Measurements from ENCODE around the gene TMTC1. TPM values are rescaled to one million over a fixed set of nuclear protein-coding genes. Genes with fewer than 3 reads are reported as not detected.

TMTC1 gene
- total RNA-seq, 2 experiments from 2014 or later = not detected

GRCh38 chr12:29695800-29696199 is 87.9 kb downstream of the TMTC1 start:
- Mint-ChIP-seq H3K4me1 (ENCODE audit: low read depth) (no peaks in the 10 kb centered on the region), H3K27ac (no peak overlapping the region), H3K36me3 (ENCODE audit: low read depth) (no peaks in the 10 kb centered on the region), H3K9me3 (ENCODE audit: insufficient read depth) (no peaks in the 10 kb centered on the region), H3K4me3 (no peak overlapping the region), H3K27me3 (ENCODE audit: low read depth) (no peaks in the 10 kb centered on the region)
- ATAC-seq (no peak), DNase-seq (no peak)
- CTCF ChIA-PET = no interaction called here
- POLR2A ChIA-PET = no interaction called here

DNA sequence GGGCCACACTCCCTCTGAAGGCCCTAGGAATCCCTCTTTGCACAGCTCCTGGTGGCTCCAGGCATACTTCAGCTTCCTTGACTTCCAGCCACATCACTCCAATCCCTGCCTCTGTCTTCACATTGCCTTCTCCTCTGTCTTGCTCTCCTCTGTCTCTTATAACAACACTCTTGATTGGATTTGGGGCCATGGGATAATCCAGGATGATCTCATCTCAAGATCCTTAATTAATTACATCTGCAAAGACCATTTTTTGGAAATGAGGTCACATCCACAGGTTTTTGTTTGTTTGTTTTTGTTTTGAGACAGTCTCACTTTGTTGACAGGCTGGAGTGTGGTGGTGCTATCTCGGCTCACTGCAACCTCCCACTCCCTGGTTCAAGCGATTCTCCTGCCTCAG is 88.7 kb downstream of the TMTC1 start:
- ATAC-seq (no peak), DNase-seq (no peak)
- ChIA-PET POLR2A (no interaction called here), CTCF (no interaction called here)
- Mint-ChIP-seq H3K36me3 (ENCODE audit: low read depth) (no peaks in the 10 kb centered on the region), H3K9me3 (ENCODE audit: insufficient read depth) (no peaks in the 10 kb centered on the region), H3K27ac (no peak overlapping the region), H3K4me1 (ENCODE audit: low read depth) (no peaks in the 10 kb centered on the region), H3K27me3 (ENCODE audit: low read depth) (no peaks in the 10 kb centered on the region), H3K4me3 (no peak overlapping the region)

GRCh38 chr12:29694002-29694401 is 89.7 kb downstream of the TMTC1 start:
- H3K27me3 Mint-ChIP-seq (ENCODE audit: low read depth) = no peaks in the 10 kb centered on the region
- CTCF ChIA-PET = no interaction called here
- DNase-seq = no peak
- no peak overlapping the region for H3K4me3 Mint-ChIP-seq
- H3K4me1 Mint-ChIP-seq (ENCODE audit: low read depth) = no peaks in the 10 kb centered on the region
- no peak overlapping the region for H3K27ac Mint-ChIP-seq
- no peaks in the 10 kb centered on the region for H3K36me3 Mint-ChIP-seq (ENCODE audit: low read depth)
- POLR2A ChIA-PET = no interaction called here
- H3K9me3 Mint-ChIP-seq (ENCODE audit: insufficient read depth) = no peaks in the 10 kb centered on the region
- no peak for ATAC-seq

DNA sequence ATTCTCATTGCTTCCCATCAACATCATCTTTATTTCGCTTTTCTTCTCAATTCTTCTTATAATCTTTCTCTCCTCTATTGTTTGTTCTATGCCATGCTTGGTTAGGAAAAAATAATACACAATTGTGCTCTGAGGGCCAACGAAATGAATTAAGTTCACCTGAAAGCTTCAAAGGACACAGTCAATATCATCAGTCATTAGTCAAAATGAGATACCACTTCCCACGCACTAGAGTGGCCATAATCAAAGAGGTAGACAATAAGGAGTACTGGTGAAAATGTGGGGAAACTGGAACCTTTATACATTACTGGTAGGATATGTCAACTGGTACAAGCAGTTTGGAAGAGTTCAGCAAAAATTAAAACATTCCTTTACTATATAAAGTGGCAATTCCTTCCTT is 91.5 kb downstream of the TMTC1 start:
- Mint-ChIP-seq H3K9me3 (ENCODE audit: insufficient read depth) (no peaks in the 10 kb centered on the region), H3K27ac (no peak overlapping the region), H3K4me1 (ENCODE audit: low read depth) (no peaks in the 10 kb centered on the region), H3K4me3 (no peak overlapping the region), H3K27me3 (ENCODE audit: low read depth) (no peaks in the 10 kb centered on the region), H3K36me3 (ENCODE audit: low read depth) (no peaks in the 10 kb centered on the region)
- ChIA-PET POLR2A (no interaction called here), CTCF (no interaction called here)
- DNase-seq = no peak
- no peak for ATAC-seq

DNA sequence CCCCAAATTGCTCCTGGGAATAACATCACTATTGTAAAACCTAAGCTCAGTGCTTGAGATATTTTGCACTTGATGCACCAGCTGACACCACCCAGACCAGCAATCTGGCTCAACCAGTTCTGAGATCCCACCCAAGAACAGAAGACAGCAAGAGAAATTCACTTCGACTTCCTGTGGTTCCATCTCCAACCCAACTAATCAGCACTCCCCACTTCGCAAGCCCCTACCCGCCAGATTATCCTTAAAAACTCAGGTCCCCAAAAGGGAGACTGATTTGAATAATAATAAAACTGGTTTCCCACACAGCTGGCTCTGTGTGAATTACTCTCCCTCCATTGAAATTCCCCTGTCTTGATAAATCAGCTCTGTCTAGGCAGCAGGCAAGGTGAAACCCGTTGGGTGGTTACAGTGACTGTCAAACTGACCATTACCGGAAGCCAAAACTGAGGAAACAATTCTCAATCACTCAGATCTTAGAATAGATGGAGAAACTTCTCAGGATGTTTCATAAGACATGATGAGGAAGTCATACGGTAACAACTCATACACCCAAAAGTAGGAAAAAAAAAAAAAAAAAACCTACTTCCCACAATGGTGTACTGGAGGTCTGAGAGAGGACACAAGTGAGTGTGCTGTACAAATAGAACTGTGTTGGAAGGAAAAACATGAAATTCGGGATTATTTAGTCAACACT is 92.4 kb downstream of the TMTC1 start:
- Mint-ChIP-seq H3K27me3 (ENCODE audit: low read depth) (no peaks in the 10 kb centered on the region), H3K4me1 (ENCODE audit: low read depth) (no peaks in the 10 kb centered on the region), H3K4me3 (no peak overlapping the region), H3K27ac (no peak overlapping the region), H3K9me3 (ENCODE audit: insufficient read depth) (no peaks in the 10 kb centered on the region), H3K36me3 (ENCODE audit: low read depth) (no peaks in the 10 kb centered on the region)
- ChIA-PET CTCF (no interaction called here), POLR2A (no interaction called here)
- DNase-seq (no peak), ATAC-seq (no peak)

DNA sequence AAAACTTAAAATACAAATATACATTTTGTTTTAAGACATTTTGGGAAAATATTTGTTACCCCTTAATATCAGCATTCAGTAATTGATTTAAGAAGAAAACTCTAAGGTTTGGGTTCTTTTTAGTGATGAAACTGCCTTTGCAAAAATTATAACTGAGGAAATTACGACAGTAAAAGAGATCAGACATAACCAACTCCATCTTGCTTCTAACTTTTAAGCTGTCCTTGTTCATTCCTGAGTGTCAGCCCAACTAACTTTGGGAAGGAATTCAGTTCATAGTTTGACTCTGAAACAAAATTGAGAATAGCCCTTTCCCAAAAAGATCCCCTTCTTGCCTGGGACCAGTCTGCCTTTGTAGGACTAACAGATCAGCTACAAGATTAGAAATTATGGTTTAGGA is 93.0 kb downstream of the TMTC1 start:
- ChIA-PET CTCF (no interaction called here), POLR2A (no interaction called here)
- H3K27ac Mint-ChIP-seq = no peak overlapping the region
- no peak overlapping the region for H3K4me3 Mint-ChIP-seq
- H3K4me1 Mint-ChIP-seq (ENCODE audit: low read depth) = no peaks in the 10 kb centered on the region
- H3K9me3 Mint-ChIP-seq (ENCODE audit: insufficient read depth) = no peaks in the 10 kb centered on the region
- no peaks in the 10 kb centered on the region for H3K36me3 Mint-ChIP-seq (ENCODE audit: low read depth)
- DNase-seq = no peak
- ATAC-seq = no peak
- no peaks in the 10 kb centered on the region for H3K27me3 Mint-ChIP-seq (ENCODE audit: low read depth)

GRCh38 chr12:29688914-29689313 is 94.8 kb downstream of the TMTC1 start:
- H3K36me3 Mint-ChIP-seq (ENCODE audit: low read depth) = no peaks in the 10 kb centered on the region
- H3K4me1 Mint-ChIP-seq (ENCODE audit: low read depth) = no peaks in the 10 kb centered on the region
- no peaks in the 10 kb centered on the region for H3K9me3 Mint-ChIP-seq (ENCODE audit: insufficient read depth)
- no peaks in the 10 kb centered on the region for H3K27me3 Mint-ChIP-seq (ENCODE audit: low read depth)
- POLR2A ChIA-PET = no interaction called here
- DNase-seq (no peak), ATAC-seq (no peak)
- H3K4me3 Mint-ChIP-seq = no peak overlapping the region
- H3K27ac Mint-ChIP-seq = no peak overlapping the region
- CTCF ChIA-PET = no interaction called here

DNA sequence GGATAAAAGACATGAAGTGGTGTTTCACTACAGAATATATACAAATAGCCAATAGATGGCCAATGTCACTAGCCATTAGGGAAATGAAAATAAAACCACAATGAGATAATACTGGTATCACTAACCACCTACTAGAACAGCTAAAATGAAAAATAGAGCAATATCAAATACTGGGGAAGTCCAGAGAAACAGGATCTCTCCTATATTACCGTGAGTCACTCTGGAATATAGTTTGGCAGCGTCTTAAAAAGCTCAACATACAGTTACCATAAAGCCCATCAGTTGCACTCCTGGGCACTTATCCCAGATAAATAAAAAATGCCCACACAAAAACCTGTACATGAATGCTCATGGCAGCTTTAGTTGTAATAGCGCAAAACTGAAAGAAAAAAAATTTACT is 101.7 kb downstream of the TMTC1 start:
- ATAC-seq (no peak), DNase-seq (no peak)
- CTCF ChIA-PET = no interaction called here
- Mint-ChIP-seq H3K4me1 (ENCODE audit: low read depth) (no peaks in the 10 kb centered on the region), H3K27me3 (ENCODE audit: low read depth) (no peaks in the 10 kb centered on the region), H3K4me3 (no peak overlapping the region), H3K36me3 (ENCODE audit: low read depth) (no peaks in the 10 kb centered on the region), H3K9me3 (ENCODE audit: insufficient read depth) (no peaks in the 10 kb centered on the region), H3K27ac (no peak overlapping the region)
- POLR2A ChIA-PET = no interaction called here

- Mint-ChIP-seq H3K4me1 (ENCODE audit: low read depth) (no peaks in the 10 kb centered on the region), H3K36me3 (ENCODE audit: low read depth) (no peaks in the 10 kb centered on the region), H3K4me3 (no peak overlapping the region), H3K9me3 (ENCODE audit: insufficient read depth) (no peaks in the 10 kb centered on the region), H3K27ac (no peak overlapping the region), H3K27me3 (ENCODE audit: low read depth) (no peaks in the 10 kb centered on the region)
- ChIA-PET POLR2A (no interaction called here), CTCF (no interaction called here)
- no peak for DNase-seq
- no peak for ATAC-seq
These were observed 102.4 kb downstream of the TMTC1 start for GRCh38 chr12:29681370-29681769.

- ATAC-seq = no peak
- no peaks in the 10 kb centered on the region for H3K27me3 Mint-ChIP-seq (ENCODE audit: low read depth)
- ChIA-PET POLR2A (no interaction called here), CTCF (no interaction called here)
- H3K27ac Mint-ChIP-seq = no peak overlapping the region
- DNase-seq = no peak
- no peaks in the 10 kb centered on the region for H3K4me1 Mint-ChIP-seq (ENCODE audit: low read depth)
- no peaks in the 10 kb centered on the region for H3K9me3 Mint-ChIP-seq (ENCODE audit: insufficient read depth)
- H3K4me3 Mint-ChIP-seq = no peak overlapping the region
- no peaks in the 10 kb centered on the region for H3K36me3 Mint-ChIP-seq (ENCODE audit: low read depth)
These were observed 107.1 kb downstream of the TMTC1 start for GRCh38 chr12:29676676-29677075.

DNA sequence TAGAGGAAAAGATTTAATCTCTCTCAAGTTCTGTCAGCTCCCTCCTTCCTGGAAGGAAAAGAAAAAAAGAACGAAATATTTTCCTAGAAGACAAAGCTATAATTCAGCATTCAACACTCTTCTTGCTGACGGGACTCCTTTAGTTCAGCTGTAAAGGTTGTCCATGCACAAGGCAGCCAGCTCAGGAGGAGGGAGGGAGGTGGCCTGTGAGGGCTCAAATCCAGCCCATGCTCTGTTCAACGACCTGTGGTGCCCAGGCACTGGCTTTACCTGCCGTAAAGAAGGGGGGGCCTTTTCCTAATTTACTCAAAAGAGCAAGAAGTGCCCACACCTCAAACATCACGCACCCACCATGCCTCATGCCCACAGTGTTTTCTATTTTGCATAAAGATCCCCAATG is 109.3 kb downstream of the TMTC1 start:
- Mint-ChIP-seq H3K9me3 (ENCODE audit: insufficient read depth) (no peaks in the 10 kb centered on the region), H3K36me3 (ENCODE audit: low read depth) (no peaks in the 10 kb centered on the region), H3K27me3 (ENCODE audit: low read depth) (no peaks in the 10 kb centered on the region), H3K4me3 (no peak overlapping the region), H3K27ac (no peak overlapping the region), H3K4me1 (ENCODE audit: low read depth) (no peaks in the 10 kb centered on the region)
- DNase-seq (no peak), ATAC-seq (no peak)
- POLR2A ChIA-PET = no interaction called here
- CTCF ChIA-PET = interaction anchor here (0.7 kb wide), 1 partner anchor 249 kb away, joined by 3 read pairs; no protein-coding TSS in a partner anchor

- no peak overlapping the region for H3K27ac Mint-ChIP-seq
These were observed 110.4 kb downstream of the TMTC1 start for GRCh38 chr12:29673346-29673745.

DNA sequence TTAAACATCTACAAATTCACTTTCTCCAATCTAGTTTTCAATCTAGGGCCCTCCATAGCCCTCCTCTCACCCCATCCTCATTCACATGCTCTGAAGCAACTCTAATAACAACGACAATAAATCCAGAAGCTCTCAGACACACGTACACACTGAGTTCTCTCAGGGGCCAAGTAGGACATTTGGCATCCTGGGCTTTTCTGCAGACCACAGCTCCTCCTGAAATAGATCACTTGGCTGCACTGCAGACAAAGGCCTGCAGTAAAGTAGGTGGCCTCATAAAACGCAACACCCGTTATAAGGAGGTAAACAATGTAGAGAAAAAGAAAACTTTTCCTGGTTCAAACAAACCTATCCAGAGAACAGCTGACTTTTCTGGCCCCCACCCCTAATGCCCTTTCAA is 111.2 kb downstream of the TMTC1 start:
- CTCF ChIA-PET = no interaction called here
- H3K9me3 Mint-ChIP-seq (ENCODE audit: insufficient read depth) = no peaks in the 10 kb centered on the region
- no peaks in the 10 kb centered on the region for H3K4me1 Mint-ChIP-seq (ENCODE audit: low read depth)
- DNase-seq (no peak), ATAC-seq (no peak)
- no peak overlapping the region for H3K27ac Mint-ChIP-seq
- H3K4me3 Mint-ChIP-seq = no peak overlapping the region
- POLR2A ChIA-PET = no interaction called here
- H3K27me3 Mint-ChIP-seq (ENCODE audit: low read depth) = no peaks in the 10 kb centered on the region
- no peaks in the 10 kb centered on the region for H3K36me3 Mint-ChIP-seq (ENCODE audit: low read depth)

More at GRCh38 chr12:29673346-29673745, 110.4 kb downstream of the TMTC1 start:
- ATAC-seq (no peak), DNase-seq (no peak)
- ChIA-PET CTCF (no interaction called here), POLR2A (no interaction called here)
- Mint-ChIP-seq H3K4me1 (ENCODE audit: low read depth) (no peaks in the 10 kb centered on the region), H3K27me3 (ENCODE audit: low read depth) (no peaks in the 10 kb centered on the region), H3K9me3 (ENCODE audit: insufficient read depth) (no peaks in the 10 kb centered on the region), H3K4me3 (no peak overlapping the region), H3K36me3 (ENCODE audit: low read depth) (no peaks in the 10 kb centered on the region)

Measured in activated CD8-positive, alpha-beta T cell treated with anti-CD3 and anti-CD28 coated beads, Interleukin-2, amount 10 ng/mL, durations not matched to agents 7 days and 5 days (primary cell).